Muscle of leg (tissue), 16 donors: Measurements from ENCODE around the gene KRTAP12-1. TPM values are rescaled to one million over a fixed set of nuclear protein-coding genes. Genes with fewer than 3 reads are reported as not detected.

Source experiments
- DNase-seq: peaks from one replicate; pipeline ENCODE4 v3.0.0; 2013
- H3K27ac ChIP-seq: one replicate; pipeline ENCODE4 v1.5.1; 2013; ENCODE audit warnings: mild to moderate bottlenecking, low read length, control low read depth
- H3K27me3 ChIP-seq: one replicate; pipeline ENCODE4 v1.6.1; 2013; ENCODE audit warnings: low read length; ENCODE audit not compliant: control insufficient read depth, insufficient read depth
- H3K36me3 ChIP-seq: one replicate; pipeline ENCODE4 v1.6.1; 2013; ENCODE audit warnings: low read length; ENCODE audit not compliant: control insufficient read depth, insufficient read depth
- H3K4me1 ChIP-seq: one replicate; pipeline ENCODE4 v1.6.1; 2013; ENCODE audit warnings: low read length; ENCODE audit not compliant: control insufficient read depth, insufficient read depth
- H3K4me3 ChIP-seq: one replicate; pipeline ENCODE4 v1.5.1; 2013; ENCODE audit warnings: low read length, control low read depth
- H3K9me3 ChIP-seq: replicated peaks from 2 replicates; pipeline ENCODE4 v1.6.1; 2013; ENCODE audit warnings: low read depth, low read length; ENCODE audit not compliant: control insufficient read depth
- WGBS: methylation state at CpG from one replicate; pipeline ENCODE4 v1.1.5; 2013; ENCODE audit warnings: missing lambda C conversion rate; ENCODE audit not compliant: insufficient coverage; 5-methylcytosine and 5-hydroxymethylcytosine counted together
- long read RNA-seq, 11 donors: transcript quantifications; one replicate each; lab custom pipeline, GENCODE V29; 2026
- polyA plus RNA-seq, 8 donors: library from polyadenylated mRNA; unstranded; fragments of 120-200 nt; gene quantifications; one replicate each; pipeline versions ENCODE4 v1.2.1 to v1.2.3, GENCODE V29; 2013; ENCODE audit warnings: inconsistent platforms in 1 of 8, low replicate concordance in 1 of 8; ENCODE audit not compliant: insufficient read length in 8 of 8, insufficient read depth in 1 of 8
- total RNA-seq: library from RNA; stranded (reverse); fragments of 120-200 nt; gene quantifications from one replicate; pipeline ENCODE4 v1.2.4, GENCODE V29; 2013

Gene KRTAP12-1
- total RNA-seq (not detected), polyA plus RNA-seq (not detected)
- long read RNA-seq, donor 1, result 0 reads
- long read RNA-seq, donor 2, result 0 reads
- long read RNA-seq, donor 3, result 0 reads
- long read RNA-seq, donor 4, result 0 reads
- long read RNA-seq, donor 5, result 0 reads
- long read RNA-seq, donor 6, result 0 reads
- long read RNA-seq, donor 7, result 0 reads
- long read RNA-seq, donor 8, result 0 reads
- long read RNA-seq, donor 9, result 0 reads
- long read RNA-seq, donor 10, result 0 reads
- long read RNA-seq, donor 11, result 0 reads

GRCh38 chr21:44681861-44682579 is at the start of gene KRTAP12-1:
TSS of gene KRTAP12-1 (minus strand) at chr21:44682163. CDS start at chr21:44682123, 40 bp downstream.
- DNase-seq, result no peak
- 80% methylated on average over 21 of the region's 23 CpGs for WGBS

GRCh38 chr21:44730951-44731579 is 49.1 kb upstream of the KRTAP12-1 start:
- no peaks in the 10 kb centered on the region for H3K4me1 ChIP-seq
- H3K36me3 ChIP-seq, result no peaks in the 10 kb centered on the region
- H3K27me3 ChIP-seq, result peaks cover 20% of the 10 kb centered on the region
- peaks cover 7% of the 10 kb centered on the region for H3K9me3 ChIP-seq
- no peak overlapping the region for H3K27ac ChIP-seq
- no peak for DNase-seq
- no peak overlapping the region for H3K4me3 ChIP-seq
- 51% methylated on average over 9 of the region's 9 CpGs for WGBS

More at GRCh38 chr21:44681861-44682579, at the start of gene KRTAP12-1:
- Histone ChIP-seq H3K36me3 (no peaks in the 10 kb centered on the region), H3K4me1 (peaks cover 9% of the 10 kb centered on the region), H3K4me3 (no peak within 1 kb of the TSS), H3K9me3 (no peaks in the 10 kb centered on the region), H3K27ac (no peak within 1 kb of the TSS), H3K27me3 (peaks cover 40% of the 10 kb centered on the region)

- no peak for DNase-seq
- H3K27me3 ChIP-seq, result peaks cover 21% of the 10 kb centered on the region
- 90% methylated on average over 5 of the region's 7 CpGs for WGBS
Measured at GRCh38 chr21:44730028-44730395, 48.0 kb upstream of the KRTAP12-1 start.

GRCh38 chr21:44729336-44730027 is 47.5 kb upstream of the KRTAP12-1 start:
- WGBS, result 94% methylated on average over 22 of the region's 23 CpGs
- no peaks in the 10 kb centered on the region for H3K9me3 ChIP-seq
- H3K4me3 ChIP-seq, result no peak overlapping the region
- no peaks in the 10 kb centered on the region for H3K36me3 ChIP-seq
- H3K27me3 ChIP-seq, result peaks cover 26% of the 10 kb centered on the region
- DNase-seq, result no peak
- H3K27ac ChIP-seq, result no peak overlapping the region
- H3K4me1 ChIP-seq, result no peaks in the 10 kb centered on the region

More at GRCh38 chr21:44730028-44730395, 48.0 kb upstream of the KRTAP12-1 start:
- Histone ChIP-seq H3K4me3 (no peak overlapping the region), H3K9me3 (no peaks in the 10 kb centered on the region), H3K27ac (no peak overlapping the region), H3K4me1 (no peaks in the 10 kb centered on the region), H3K36me3 (no peaks in the 10 kb centered on the region)

GRCh38 chr21:44728716-44729115 is 46.8 kb upstream of the KRTAP12-1 start:
- Histone ChIP-seq H3K27me3 (peaks cover 33% of the 10 kb centered on the region), H3K36me3 (no peaks in the 10 kb centered on the region), H3K27ac (no peak overlapping the region), H3K4me1 (peaks cover 3% of the 10 kb centered on the region), H3K9me3 (no peaks in the 10 kb centered on the region), H3K4me3 (no peak overlapping the region)
- DNase-seq, result no peak
- WGBS, result 96% methylated on average over 5 of the region's 14 CpGs

- WGBS, result 80% methylated on average over 7 of the region's 9 CpGs
- Histone ChIP-seq H3K4me3 (no peak overlapping the region), H3K36me3 (no peaks in the 10 kb centered on the region), H3K4me1 (peaks cover 9% of the 10 kb centered on the region), H3K27ac (no peak overlapping the region), H3K27me3 (peaks cover 39% of the 10 kb centered on the region), H3K9me3 (no peaks in the 10 kb centered on the region)
- DNase-seq, result no peak
Measured at GRCh38 chr21:44727757-44728156, 45.8 kb upstream of the KRTAP12-1 start.

GRCh38 chr21:44727321-44727720 is 45.4 kb upstream of the KRTAP12-1 start:
- Histone ChIP-seq H3K36me3 (no peaks in the 10 kb centered on the region), H3K9me3 (no peaks in the 10 kb centered on the region), H3K4me1 (peaks cover 9% of the 10 kb centered on the region), H3K4me3 (no peak overlapping the region), H3K27me3 (peaks cover 41% of the 10 kb centered on the region), H3K27ac (no peak overlapping the region)
- DNase-seq, result no peak
- 96% methylated on average over 8 of the region's 8 CpGs for WGBS

GRCh38 chr21:44726826-44727225 is 44.9 kb upstream of the KRTAP12-1 start:
- no peaks in the 10 kb centered on the region for H3K36me3 ChIP-seq
- WGBS, result 58% methylated on average over 6 of the region's 6 CpGs
- no peaks in the 10 kb centered on the region for H3K9me3 ChIP-seq
- peaks cover 9% of the 10 kb centered on the region for H3K4me1 ChIP-seq
- H3K27ac ChIP-seq, result no peak overlapping the region
- H3K27me3 ChIP-seq, result peaks cover 41% of the 10 kb centered on the region
- no peak overlapping the region for H3K4me3 ChIP-seq
- DNase-seq, result no peak

- WGBS, result 85% methylated on average over 14 of the region's 14 CpGs
- Histone ChIP-seq H3K4me1 (peaks cover 9% of the 10 kb centered on the region), H3K36me3 (no peaks in the 10 kb centered on the region), H3K27me3 (peaks cover 45% of the 10 kb centered on the region), H3K4me3 (no peak overlapping the region), H3K9me3 (no peaks in the 10 kb centered on the region), H3K27ac (no peak overlapping the region)
- no peak for DNase-seq
Measured at GRCh38 chr21:44724926-44725325, 43.0 kb upstream of the KRTAP12-1 start.

GRCh38 chr21:44724196-44724595 is 42.2 kb upstream of the KRTAP12-1 start:
- H3K27me3 ChIP-seq, result peaks cover 45% of the 10 kb centered on the region
- peaks cover 9% of the 10 kb centered on the region for H3K4me1 ChIP-seq
- H3K27ac ChIP-seq, result no peak overlapping the region
- H3K9me3 ChIP-seq, result no peaks in the 10 kb centered on the region
- H3K4me3 ChIP-seq, result no peak overlapping the region
- no peaks in the 10 kb centered on the region for H3K36me3 ChIP-seq
- WGBS, result 89% methylated on average over 6 of the region's 7 CpGs
- DNase-seq, result no peak
